ENCODE data around the gene MYH11.
"Not testable (repeated sequence)": the region's sequence is repeated elsewhere in the genome, so short reads cannot be mapped to it uniquely, and the experiment has no call there.

Gene MYH11

DNA sequence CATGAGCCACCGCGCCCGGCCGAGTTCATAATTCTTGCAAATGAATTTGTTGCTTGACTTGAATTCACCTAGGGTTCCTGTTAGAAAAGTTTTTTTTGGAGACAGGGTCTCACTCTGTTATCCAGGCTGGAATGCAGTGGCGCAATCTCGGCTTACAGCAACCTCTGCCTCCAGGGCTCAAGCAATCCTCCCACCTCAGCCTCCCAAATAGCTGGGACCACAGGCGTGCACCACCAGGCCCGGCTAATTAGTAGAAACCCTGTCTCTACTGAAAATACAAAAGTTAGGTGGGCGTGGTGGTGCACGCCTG, 99.8 kb downstream of the MYH11 start:
- in situ Hi-C loops (cut with MboI; ENCODE audit: low sequenced_read_pairs) = no loop called here

DNA sequence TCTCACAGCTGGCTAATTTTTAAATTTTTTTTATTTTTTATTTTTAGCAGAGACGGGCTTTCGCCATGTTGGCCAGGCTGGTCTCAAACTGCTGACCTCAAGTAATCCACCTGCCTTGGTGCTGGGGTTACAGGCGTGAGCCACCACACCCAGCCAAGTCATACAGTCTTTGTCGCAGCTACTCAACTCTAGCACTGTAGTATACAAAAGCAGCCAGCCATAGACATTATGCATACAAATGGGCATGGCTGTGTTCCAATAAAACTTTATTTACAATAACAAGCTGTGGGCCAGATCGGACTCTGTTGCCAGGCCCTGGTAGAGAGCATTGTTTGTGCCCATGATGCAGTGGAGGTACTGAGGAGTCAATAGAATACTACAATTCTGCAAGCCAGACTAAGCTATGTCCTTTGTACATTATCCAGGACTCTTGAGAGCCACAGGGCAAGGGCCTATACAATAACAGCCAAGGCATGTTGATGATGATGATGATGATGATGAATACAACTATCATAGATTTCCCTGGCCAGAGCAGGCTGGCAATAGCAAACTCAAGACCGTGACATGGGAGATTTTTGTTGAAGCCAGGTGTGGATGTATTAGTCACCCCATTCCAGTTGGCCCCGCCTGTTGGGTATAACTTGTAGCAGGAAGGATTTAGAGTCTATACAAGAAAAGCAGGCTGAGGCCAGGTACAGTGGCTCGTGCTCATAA, 101.8 kb downstream of the MYH11 start:
- in situ Hi-C loops (cut with MboI; ENCODE audit: low sequenced_read_pairs) = no loop called here

DNA sequence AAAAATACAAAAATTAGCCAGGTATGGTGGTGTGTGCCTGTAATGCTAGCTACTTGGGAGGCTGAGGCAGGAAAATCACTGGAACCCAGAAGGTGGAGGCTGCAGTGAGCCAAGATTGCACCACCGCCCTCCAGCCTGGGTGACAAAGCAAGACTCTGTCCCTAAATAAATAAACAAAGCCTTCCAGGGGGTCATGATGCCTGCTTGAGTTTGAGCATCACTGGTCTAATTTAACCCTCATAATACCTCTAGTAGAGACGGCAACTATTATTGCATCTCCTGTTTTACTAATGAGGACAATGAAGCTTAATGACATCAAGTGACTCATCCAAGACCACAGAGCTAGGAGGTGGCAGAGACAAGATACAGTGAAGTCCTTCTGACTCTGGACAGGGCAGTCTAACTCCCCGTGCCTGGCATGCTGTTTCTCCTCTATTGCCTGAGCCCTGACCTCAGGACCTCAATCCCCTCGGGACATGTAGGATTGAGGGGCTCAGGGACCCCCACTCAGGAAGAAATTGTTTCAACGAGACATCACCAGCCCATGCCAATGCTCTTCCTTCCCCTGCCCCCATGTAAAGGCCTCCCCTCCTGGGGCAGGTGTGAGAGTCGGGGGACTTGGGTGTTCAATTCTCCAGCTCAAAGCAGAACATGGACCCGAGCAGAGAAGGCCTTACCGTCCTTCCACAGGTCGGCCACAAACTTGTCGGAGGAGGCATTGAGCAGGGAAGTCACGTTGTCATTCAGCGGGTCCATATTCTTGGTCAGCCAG, 103.9 kb downstream of the MYH11 start:
- in situ Hi-C loops (cut with MboI; ENCODE audit: low sequenced_read_pairs) = no loop called here

GRCh38 chr16:15751940-15752339, 104.9 kb downstream of the MYH11 start:
- in situ Hi-C loops (cut with MboI; ENCODE audit: low sequenced_read_pairs) = no loop called here

DNA sequence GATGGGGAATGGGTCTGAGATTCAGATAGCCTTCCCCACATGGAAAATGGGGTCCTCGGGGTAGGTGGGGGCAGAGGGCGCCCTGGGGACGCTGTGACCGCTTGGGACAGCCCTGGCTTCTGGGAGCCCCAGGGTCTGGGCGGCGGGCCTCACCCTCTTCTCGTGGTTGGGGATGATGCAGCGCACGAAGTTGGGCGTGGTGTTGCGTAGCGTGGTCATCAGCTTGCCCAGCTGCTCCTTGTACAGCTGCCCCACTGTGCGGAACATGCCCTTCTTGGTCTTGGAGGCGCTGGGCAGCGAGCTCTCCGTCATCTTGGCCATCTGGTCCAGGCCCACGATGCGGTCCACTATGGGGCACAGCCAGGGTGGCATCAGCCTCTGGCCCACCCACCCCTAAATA, 106.8 kb downstream of the MYH11 start:
- in situ Hi-C loops (cut with MboI; ENCODE audit: low sequenced_read_pairs) = no loop called here

DNA sequence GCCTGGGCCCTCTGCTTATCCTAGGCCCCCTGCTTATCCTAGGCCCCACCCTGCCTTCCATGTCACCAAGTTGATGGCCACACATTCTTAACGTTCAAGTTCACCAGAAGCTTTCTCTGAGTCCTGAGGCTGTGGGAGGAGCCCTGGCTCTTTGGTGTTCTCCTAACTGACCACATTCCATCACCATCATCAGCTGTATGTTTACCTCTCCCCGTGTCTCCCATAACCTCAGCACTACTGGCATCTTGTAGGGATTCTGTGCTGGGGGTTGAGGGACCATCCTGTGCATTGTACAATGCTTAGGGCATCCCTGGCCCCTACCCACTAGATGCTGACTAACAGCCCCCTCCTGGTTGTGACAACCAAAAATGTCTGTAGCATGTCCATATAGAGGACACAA, 107.5 kb downstream of the MYH11 start:
- in situ Hi-C loops (cut with MboI; ENCODE audit: low sequenced_read_pairs) = no loop called here

DNA sequence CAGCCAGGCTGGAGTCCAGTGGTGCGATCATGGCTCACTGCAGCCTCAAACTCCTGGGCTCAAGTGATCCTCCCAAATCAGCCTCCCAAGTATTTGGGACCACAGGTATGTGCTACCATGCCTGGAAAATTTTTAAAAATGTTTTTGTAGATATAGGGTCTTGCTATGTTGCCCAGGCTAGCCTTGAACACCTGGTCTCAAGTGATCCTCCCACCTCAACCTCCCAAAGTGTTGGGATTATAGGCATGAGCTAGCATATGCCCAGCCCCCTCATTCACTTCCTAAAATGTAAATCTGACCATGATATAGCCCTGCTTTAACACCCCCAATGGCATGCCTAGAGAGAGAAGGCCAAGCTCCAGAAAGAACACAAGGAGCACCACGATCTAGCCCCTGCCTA, 108.2 kb downstream of the MYH11 start:
- in situ Hi-C loops (cut with MboI; ENCODE audit: low sequenced_read_pairs) = no loop called here

GRCh38 chr16:15747937-15748336, 108.9 kb downstream of the MYH11 start:
- in situ Hi-C loops (cut with MboI; ENCODE audit: low sequenced_read_pairs) = no loop called here

- in situ Hi-C loops (cut with MboI; ENCODE audit: low sequenced_read_pairs) = no loop called here
These were observed 110.5 kb downstream of the MYH11 start for GRCh38 chr16:15746332-15746731.

- in situ Hi-C loops (cut with MboI; ENCODE audit: low sequenced_read_pairs) = no loop called here
These were observed 113.2 kb downstream of the MYH11 start for GRCh38 chr16:15743657-15744056.

DNA sequence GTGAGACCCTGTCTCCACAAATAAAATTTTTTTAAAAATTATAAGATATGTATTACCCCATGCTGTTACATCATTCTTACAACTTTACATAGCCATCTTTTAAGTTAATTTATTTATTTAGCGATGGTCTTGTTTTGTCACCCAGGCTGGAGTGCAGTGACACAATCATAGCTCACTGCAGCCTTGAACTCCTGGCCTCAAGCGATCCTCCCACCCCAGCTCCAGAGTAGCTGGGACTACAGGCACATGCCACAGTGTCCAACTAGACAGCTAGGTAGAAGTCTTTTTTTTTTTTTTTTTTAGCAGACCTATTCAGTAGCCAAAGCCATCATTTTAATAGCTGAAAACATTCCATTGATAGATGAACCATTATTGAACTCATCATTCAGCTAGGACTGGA, 114.1 kb downstream of the MYH11 start:
- in situ Hi-C loops (cut with MboI; ENCODE audit: low sequenced_read_pairs) = no loop called here

DNA sequence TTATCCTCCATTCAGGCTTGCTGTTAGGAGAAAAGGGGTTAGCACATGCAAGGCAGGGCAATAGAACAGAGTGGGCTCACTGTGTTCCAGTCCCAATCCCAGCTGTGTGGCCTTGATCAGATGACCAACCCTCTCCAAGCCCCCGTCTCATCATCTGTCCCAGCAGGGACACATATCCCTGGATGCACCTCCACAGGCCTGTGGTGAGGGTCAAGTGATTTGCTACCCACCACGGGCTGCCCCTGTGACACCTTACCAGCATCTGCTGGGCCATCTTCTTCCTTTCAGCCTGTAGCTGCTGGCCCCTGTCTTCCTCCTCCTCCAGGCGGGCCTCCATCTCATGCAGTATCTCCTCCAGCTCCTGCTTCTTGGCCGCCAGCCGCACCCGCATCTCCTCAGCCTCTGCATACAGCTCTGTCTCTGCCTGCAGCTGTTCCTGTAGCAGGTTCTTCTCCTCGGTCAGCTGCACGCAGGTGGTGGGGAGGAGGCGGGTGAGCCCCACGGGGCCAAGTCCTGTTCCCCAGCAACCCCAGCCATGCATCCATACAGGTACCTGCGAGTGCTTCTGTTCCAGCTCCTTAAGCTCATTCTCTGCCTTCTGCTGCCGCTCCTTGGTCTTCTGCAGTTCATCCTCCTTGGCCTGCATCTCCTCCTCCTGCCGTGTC, 115.5 kb downstream of the MYH11 start:
- in situ Hi-C loops (cut with MboI; ENCODE audit: low sequenced_read_pairs) = no loop called here

DNA sequence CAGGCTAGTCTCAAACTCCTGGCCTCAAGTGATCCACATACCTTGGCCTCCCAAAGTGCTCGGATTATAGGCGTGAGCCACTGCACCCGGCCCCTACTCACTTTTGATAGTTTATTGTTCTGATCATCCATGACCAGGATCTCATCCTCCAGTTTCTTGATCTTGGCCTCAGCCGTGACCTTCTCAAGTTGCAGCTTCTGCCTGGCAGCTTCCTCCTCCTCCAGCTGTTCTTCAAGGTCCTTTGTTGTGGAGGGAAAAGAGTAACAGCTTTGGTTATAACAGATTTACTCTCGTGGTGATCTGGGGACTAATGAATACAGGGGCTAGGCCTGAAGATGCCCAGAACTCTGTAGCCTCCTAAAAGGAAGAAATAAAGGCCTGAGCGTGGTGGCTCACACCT, 116.9 kb downstream of the MYH11 start:
- in situ Hi-C loops (cut with MboI; ENCODE audit: low sequenced_read_pairs) = no loop called here

DNA sequence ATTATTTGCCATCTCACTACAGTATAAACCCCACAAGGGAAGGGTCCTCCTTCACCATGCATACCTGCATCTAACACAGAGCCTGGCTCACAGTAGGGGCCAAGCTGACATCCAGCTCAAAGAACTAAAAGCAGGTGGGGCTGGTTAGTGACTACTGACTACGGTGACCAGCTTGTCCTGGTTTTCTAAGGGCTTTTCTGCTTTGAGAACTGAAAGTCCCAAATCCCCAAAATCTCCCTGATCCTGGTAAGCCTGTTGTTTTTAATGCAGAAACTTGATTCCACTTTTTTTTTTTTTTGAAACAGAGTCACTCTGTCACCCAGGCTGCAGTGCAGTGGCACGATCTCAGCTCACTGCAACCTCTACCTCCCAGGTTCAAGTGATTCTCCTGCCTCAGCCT, 117.4 kb downstream of the MYH11 start:
- in situ Hi-C loops (cut with MboI; ENCODE audit: low sequenced_read_pairs) = no loop called here

GRCh38 chr16:15737140-15737644, 119.6 kb downstream of the MYH11 start:
- in situ Hi-C loops (cut with MboI; ENCODE audit: low sequenced_read_pairs) = no loop called here

GRCh38 chr16:15736529-15736928, 120.3 kb downstream of the MYH11 start:
- in situ Hi-C loops (cut with MboI; ENCODE audit: low sequenced_read_pairs) = no loop called here

DNA sequence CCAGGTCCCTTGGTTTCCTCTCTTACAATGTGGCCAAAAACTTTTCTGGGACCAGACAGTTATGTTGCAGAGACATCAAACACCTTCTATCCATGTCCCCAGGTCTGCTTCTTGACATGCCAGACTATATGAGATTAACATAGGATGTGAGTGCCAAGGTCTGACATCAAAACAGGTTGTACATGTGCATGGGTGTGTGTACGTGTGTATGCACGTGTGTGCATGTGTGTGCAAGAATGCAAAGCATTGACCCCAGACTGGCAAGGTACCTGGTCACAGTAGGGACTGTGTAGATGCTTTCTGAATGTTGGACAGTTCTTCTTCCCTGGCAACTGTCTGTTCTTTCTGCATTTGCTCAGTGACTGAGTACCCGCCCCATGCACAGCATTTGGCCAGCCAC, 121.2 kb downstream of the MYH11 start:
- in situ Hi-C loops (cut with MboI; ENCODE audit: low sequenced_read_pairs) = no loop called here

DNA sequence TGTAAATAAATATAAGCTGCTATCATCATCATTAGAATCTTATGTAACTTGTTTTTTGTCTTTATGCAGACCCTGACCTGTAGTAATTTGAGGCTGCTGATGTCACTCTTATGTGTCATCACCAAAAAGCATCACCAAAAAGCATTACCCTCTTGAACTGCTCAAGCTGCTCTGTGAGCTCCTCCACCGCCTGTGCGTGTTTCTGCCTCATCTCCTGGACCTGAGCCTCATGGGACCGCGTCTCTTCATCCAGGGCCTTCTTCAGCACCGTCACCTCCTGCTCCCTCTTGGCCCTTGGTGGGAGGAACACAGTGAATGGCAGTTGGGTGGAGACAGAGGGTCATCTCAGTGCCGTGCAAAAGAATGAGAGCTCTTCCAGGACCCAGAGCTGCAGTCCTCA, 124.4 kb downstream of the MYH11 start:
- in situ Hi-C loops (cut with MboI; ENCODE audit: low sequenced_read_pairs) = no loop called here

- in situ Hi-C loops (cut with MboI; ENCODE audit: low sequenced_read_pairs) = no loop called here
These were observed 127.7 kb downstream of the MYH11 start for GRCh38 chr16:15729152-15729551.

GRCh38 chr16:15727697-15728096, 129.1 kb downstream of the MYH11 start:
- in situ Hi-C loops (cut with MboI; ENCODE audit: low sequenced_read_pairs) = not testable (repeated sequence)

GRCh38 chr16:15726715-15727114, 130.1 kb downstream of the MYH11 start:
- in situ Hi-C loops (cut with MboI; ENCODE audit: low sequenced_read_pairs) = no loop called here

- in situ Hi-C loops (cut with MboI; ENCODE audit: low sequenced_read_pairs) = no loop called here
These were observed 131.1 kb downstream of the MYH11 start for GRCh38 chr16:15725641-15726240.

Measured in hTERT RPE-1 (cell line).